ENCODE data around the gene GFER.

The GFER gene

GRCh38 chr16:1985466-1986150, 1.6 kb downstream of the GFER start:
- Histone ChIP-seq H2AFZ (ENCODE audit: low read depth, low read length) (no peak overlapping the region), H3K79me2 (ENCODE audit: insufficient read depth, low read length) (peaks cover 18% of the 10 kb centered on the region), H3K4me3 (ENCODE audit: low read depth in 1 of 2, low read length in 2 of 2) (peak overlapping the region in 1 of 2 experiments; percentile 88; a peak in 1 of 4 replicates), H3K9ac (ENCODE audit: low read depth, low read length) (peak overlapping the region; percentile 93), H3K4me2 (ENCODE audit: insufficient read depth, low read length) (peak overlapping the region; percentile 100), H3K27me3 (ENCODE audit: insufficient read depth, low read length, poor library complexity) (peaks cover 14% of the 10 kb centered on the region), H3K36me3 (ENCODE audit: insufficient read depth, low read length) (peaks cover 16% of the 10 kb centered on the region), H3K27ac (ENCODE audit: low read length) (no peak overlapping the region), H3K4me1 (ENCODE audit: insufficient read depth, low read length) (peaks cover 24% of the 10 kb centered on the region), H4K20me1 (ENCODE audit: insufficient read depth, low read length) (0 out of 2 replicates have a peak, but pooled peaks cover 4% of the 10 kb centered on the region), H3K9me3 (ENCODE audit: insufficient read depth, low read length, severe bottlenecking) (no peaks in the 10 kb centered on the region)
- no peak for TF ChIP-seq CTCF (IDR thresholded peaks at IDR 0.05; ENCODE audit: borderline replicate concordance, extremely low read depth, low read length, poor library complexity, severe bottlenecking)
- TF ChIP-seq EZH2 (IDR thresholded peaks at IDR 0.05; ENCODE audit: borderline replicate concordance, low read depth, low read length, severe bottlenecking) = no peak
- no peak for ATAC-seq (ENCODE audit: insufficient read depth, low read depth)
- no peak for DNase-seq

- TF ChIP-seq EZH2 (IDR thresholded peaks at IDR 0.05; ENCODE audit: borderline replicate concordance, low read depth, low read length, severe bottlenecking) (no peak), CTCF (IDR thresholded peaks at IDR 0.05; ENCODE audit: borderline replicate concordance, extremely low read depth, low read length, poor library complexity, severe bottlenecking) (no peak)
- no peak overlapping the region for H3K27ac ChIP-seq (ENCODE audit: low read length)
- H2AFZ ChIP-seq (ENCODE audit: low read depth, low read length) = no peak overlapping the region
- ATAC-seq (ENCODE audit: insufficient read depth, low read depth) = no peak
- no peak overlapping the region for H3K4me3 ChIP-seq (ENCODE audit: low read depth in 1 of 2, low read length in 2 of 2)
- no peak for DNase-seq
- peaks cover 12% of the 10 kb centered on the region for H3K27me3 ChIP-seq (ENCODE audit: insufficient read depth, low read length, poor library complexity)
- no peak overlapping the region for H3K4me2 ChIP-seq (ENCODE audit: insufficient read depth, low read length)
- peaks cover 18% of the 10 kb centered on the region for H3K79me2 ChIP-seq (ENCODE audit: insufficient read depth, low read length)
- H3K4me1 ChIP-seq (ENCODE audit: insufficient read depth, low read length) = peaks cover 24% of the 10 kb centered on the region
- no peaks in the 10 kb centered on the region for H3K9me3 ChIP-seq (ENCODE audit: insufficient read depth, low read length, severe bottlenecking)
- H3K36me3 ChIP-seq (ENCODE audit: insufficient read depth, low read length) = peaks cover 16% of the 10 kb centered on the region
- H3K9ac ChIP-seq (ENCODE audit: low read depth, low read length) = no peak overlapping the region
- H4K20me1 ChIP-seq (ENCODE audit: insufficient read depth, low read length) = no peaks in the 10 kb centered on the region
Measured at GRCh38 chr16:1987198-1987597, 3.2 kb downstream of the GFER start.

- Histone ChIP-seq H3K9me3 (ENCODE audit: insufficient read depth, low read length, severe bottlenecking) (no peaks in the 10 kb centered on the region), H3K36me3 (ENCODE audit: insufficient read depth, low read length) (peaks cover 16% of the 10 kb centered on the region), H2AFZ (ENCODE audit: low read depth, low read length) (no peak within 1 kb of the TSS), H3K4me1 (ENCODE audit: insufficient read depth, low read length) (peaks cover 12% of the 10 kb centered on the region), H3K9ac (ENCODE audit: low read depth, low read length) (no peak within 1 kb of the TSS), H3K4me2 (ENCODE audit: insufficient read depth, low read length) (no peak within 1 kb of the TSS), H3K4me3 (ENCODE audit: low read depth in 1 of 2, low read length in 2 of 2) (no peak within 1 kb of the TSS), H3K27ac (ENCODE audit: low read length) (no peak within 1 kb of the TSS), H4K20me1 (ENCODE audit: insufficient read depth, low read length) (no peaks in the 10 kb centered on the region), H3K27me3 (ENCODE audit: insufficient read depth, low read length, poor library complexity) (no peaks in the 10 kb centered on the region), H3K79me2 (ENCODE audit: insufficient read depth, low read length) (peaks cover 9% of the 10 kb centered on the region)
- TF ChIP-seq CTCF (IDR thresholded peaks at IDR 0.05; ENCODE audit: borderline replicate concordance, extremely low read depth, low read length, poor library complexity, severe bottlenecking) (no peak), EZH2 (IDR thresholded peaks at IDR 0.05; ENCODE audit: borderline replicate concordance, low read depth, low read length, severe bottlenecking) (no peak)
- DNase-seq = no peak
- no peak for ATAC-seq (ENCODE audit: insufficient read depth, low read depth)
Measured at GRCh38 chr16:1989209-1990100, 5.5 kb downstream of the GFER start, which contains the start of gene SYNGR3. TSS of gene SYNGR3 (plus strand) at chr16:1989970. CDS start at chr16:1990103, 133 bp downstream.

Data from DND-41 (cell line).